GM18519 (cell line): ENCODE measurements around the gene COL20A1.

Experiments used
- ATAC-seq: cut with Tn5 transposase; IDR thresholded peaks from one replicate; pipeline ENCODE4 v1.9.1; 2021; ENCODE audit warnings: mild to moderate bottlenecking, moderate library complexity; ENCODE audit not compliant: unreplicated experiment, low FRiP score

The COL20A1 gene

DNA sequence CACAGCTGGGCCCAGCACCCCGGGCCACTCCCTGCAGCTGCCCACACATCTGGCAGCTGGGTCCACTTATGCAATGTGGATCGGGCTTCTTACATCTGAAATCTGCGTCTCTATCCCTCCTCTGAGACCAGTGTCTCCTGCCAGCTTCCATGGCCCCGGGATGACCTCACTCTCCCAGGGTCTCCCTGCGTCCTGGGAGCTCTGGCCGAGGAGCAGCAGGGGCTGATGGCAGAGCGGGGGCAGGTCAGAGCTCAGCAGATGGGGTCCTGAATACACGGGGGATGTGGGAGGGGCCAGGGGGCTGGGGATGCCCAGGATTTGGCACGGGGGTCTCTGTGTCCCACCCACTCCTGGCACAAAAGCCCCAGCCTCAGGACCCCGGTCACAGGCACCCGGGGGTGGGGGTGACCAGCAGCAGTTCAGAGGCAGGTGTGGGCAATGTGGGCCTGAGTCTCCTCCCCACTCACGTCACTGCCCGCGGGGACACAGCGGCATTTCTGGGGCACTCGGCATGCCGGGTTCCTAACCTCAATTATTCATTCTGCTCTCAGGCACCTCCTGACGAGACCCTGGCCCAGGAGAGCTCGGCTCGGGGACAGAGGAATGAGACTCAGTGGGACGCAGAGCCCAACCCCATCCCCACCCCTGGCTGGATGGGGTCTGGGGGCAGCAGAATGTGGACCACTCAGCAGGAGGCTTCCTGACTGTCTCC is 51.8 kb downstream of the COL20A1 start:
- ATAC-seq: no peak

DNA sequence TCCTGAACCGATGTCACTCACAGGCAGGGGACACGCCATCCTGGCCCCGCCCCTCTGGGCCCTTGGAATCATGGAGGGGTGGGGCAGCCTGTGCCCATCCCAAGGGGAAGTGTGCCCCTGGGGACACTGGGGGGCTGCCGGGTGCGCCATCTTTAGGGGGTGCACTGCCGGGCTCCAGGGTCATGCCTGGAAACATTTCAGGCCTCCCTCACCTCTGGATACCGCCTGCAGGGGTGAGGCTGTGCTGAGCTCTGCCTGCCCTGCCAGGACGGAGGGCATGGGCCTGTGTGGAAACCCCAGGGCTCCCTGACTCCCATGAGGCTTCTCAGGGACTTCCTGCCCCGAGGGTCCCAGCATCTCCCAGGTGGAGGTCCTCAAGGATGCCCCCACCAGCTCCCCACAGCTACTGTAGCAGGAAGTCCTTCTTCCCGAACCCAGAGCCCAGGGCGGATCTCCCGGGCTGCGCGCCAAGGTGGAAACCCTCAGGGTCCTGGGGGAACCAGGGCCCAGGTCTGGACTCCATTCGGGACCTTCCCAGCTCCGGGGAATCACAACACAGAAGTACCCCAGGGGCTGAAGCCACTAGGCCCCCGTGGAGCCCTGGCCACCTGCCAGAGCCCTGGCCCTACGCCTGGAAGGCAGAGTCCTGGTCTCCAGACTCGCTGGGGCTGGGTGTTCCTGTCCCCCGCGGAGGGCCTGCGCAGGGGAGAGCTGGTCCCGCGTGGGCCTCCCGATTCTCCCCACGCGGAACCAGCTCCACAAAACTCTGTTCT is 52.5 kb downstream of the COL20A1 start:
- no peak for ATAC-seq

DNA sequence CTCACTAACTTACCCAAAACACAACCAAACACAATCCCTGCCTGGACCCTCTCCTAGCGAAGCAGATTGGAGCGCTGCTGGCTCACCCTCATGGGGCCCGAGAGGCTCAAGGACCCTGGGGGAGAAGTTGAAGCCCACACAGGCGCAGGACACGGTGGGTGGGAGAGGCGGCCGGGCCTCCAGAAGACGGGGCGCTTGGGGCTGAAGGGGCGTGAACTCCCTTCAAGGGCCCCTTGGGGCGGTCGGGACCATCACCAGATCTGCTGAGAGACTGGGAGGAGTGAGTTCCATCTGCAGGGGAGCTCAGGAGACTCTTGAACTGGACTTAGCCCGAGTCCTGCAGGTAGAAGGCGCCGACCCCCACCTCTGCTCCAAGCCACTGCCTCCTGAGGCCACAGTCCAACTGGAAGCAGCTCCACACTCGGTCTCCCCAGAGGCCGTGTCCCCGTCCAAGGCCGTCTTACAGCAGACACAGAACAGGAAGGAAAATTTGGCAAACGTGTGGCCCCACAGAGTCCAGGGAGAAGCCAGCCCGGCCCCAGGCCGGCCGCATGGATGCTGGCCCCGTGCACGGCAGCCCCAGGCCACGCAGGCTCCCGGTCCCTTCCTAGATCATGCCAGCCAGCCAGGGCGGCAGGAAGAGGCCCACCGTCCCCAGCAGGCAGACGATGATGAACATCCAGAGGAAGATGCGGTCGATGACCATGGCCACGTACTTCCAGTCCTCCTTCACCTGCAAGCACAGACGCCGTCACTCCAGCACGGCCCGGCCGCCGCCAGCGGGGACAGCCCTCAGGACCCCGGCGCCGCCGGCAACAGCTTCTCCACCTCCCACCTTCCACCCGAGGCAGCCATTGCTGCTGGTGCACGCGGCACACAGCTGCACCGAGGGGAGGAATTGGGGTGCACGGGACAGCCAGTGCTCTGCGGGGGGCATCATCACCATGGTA is 53.4 kb downstream of the COL20A1 start:
- ATAC-seq: no peak

DNA sequence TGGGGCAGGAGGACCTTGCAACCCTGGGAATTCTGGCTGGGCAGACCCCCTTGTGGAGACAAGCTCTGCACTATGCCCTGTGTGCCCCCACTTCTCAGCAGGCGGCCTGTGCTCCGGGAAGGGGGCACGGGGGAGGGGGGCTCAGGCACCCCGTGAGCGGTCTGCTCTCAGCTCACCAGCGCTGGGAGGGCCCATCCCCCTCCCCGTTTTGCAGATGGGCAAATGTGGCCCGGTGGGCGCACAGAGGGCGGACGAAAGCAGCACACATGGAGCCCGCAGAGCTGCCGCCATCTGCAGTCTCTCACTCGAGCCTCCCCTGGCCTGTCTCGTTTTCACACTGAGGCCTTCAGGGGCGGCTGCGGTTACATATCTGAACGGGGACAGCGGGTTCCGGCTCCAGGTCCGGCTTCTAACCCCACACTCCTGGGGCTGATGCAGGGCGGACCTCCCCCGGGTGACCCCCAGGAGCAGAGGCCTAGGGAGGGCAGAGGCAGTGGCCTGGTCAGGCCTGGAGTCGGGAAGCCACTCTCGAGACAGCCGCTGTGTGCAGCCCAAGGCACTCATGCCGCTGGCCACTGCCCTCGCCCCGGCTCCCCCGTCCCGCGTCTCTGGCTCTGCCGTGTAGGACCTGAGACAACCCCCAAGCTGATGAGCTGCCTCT is 54.2 kb downstream of the COL20A1 start:
- ATAC-seq: no peak

DNA sequence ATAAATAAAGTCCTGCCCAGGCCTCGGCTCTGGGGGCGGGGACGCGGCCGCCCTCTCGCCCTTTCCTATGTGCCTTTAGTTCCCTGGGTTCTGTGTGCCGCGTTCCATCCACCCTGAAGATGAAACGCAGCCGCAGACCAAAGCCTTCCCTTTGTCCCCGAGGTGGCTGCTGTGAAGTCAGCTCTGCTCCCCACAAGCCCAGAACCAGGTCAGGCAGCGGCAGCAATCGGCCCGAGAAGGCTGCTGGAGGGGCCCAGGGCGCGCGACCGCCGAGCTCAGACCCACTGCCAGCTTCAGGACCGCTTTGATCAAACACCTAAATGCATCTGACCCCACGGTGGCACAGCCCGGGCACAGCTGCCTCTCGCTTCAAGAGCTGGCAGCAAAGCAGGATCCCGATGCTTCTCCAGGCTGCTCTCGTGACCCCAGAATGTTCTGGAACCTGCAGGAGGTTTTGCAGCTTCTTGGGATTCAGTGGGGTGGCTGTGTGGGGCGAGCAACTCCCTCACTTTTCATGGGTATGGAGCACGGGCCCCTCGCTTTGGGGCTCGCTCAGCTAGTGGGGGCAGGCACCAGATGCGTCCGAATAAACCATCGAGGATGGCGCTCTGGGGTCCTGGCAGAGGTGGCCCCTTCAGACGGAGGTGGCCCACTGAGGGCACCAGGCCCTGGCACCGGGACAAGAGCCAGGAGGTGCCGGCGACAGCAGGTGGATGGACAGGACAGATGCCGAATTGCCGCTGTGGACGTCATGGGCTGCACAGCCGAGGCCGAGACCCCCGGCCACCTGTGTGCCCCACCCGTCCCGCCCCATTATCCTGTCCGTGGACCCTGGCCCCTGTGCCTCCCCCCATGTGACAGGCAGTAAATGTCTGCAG is 55.2 kb downstream of the COL20A1 start:
- ATAC-seq: no peak

DNA sequence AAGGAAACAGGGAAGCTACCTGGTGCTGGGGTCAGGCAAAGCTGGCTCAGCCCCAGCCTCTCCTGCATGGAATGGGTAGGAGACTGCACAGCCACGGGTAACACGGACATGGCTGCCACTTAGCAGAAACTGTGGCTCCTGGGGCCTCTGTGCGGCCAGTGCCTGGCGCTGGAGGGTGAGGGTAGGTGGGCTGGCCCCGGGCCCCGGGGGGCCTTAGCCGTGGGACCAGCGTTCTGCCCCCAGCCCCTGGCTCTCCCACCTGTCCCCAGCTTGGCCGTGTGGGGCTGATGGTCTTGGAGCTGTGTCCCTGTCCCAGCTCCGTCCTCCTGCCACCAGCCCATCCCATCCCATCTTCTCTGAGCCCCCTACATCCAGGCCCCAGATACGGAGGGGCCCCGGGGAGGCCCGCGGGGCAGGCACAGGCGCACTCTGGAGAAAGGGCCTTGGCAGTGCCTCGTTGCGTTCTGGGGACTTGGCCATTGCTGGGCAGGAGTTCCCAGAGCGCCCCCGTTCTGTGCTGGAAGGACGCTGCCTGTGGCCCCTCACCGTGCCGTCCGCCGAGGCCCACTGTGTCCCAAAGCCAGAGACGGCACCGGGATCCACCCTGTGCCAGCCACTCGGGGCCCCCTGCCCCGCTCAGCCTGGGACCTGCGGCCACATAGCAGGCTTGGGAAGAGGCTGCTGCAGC is 56.0 kb downstream of the COL20A1 start:
- no peak for ATAC-seq

DNA sequence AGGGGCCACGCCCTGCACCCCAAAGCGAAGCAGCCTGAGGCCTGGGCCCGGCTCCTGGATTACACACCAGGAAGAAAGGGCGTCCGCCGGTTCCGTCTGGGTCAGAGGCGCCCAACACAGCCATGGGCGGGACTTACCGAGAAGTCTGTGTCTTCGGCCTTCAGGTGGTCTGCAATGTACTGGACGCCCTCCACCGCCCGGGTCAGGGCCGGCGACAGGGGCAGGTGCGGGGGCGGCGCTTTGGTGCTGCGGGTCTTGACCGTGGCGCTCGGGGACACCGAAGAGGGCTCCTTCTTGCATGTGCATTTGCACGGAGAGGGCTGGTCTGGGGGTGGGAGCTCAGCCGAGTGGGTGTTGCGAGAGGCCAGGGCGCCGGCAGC is 56.5 kb downstream of the COL20A1 start:
- no peak for ATAC-seq

DNA sequence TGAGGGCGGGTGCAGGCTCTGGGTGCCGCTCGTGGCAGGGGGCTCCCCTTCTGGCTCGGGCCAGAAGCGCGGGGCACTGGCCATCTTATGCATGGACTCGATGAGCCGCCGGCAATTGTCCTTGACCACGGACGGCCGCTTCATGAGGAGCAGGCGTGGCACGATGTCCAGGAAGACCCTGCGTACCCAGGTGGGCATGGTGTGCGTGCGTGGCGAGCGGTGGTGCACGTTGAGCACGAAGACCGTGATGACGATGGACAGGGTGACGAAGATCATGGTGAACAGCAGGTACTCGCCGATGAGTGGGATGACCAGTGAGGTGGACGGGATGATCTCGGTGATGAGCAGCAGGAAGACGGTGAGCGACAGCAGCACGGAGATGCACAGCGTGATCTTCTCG is 57.2 kb downstream of the COL20A1 start:
- no peak for ATAC-seq

DNA sequence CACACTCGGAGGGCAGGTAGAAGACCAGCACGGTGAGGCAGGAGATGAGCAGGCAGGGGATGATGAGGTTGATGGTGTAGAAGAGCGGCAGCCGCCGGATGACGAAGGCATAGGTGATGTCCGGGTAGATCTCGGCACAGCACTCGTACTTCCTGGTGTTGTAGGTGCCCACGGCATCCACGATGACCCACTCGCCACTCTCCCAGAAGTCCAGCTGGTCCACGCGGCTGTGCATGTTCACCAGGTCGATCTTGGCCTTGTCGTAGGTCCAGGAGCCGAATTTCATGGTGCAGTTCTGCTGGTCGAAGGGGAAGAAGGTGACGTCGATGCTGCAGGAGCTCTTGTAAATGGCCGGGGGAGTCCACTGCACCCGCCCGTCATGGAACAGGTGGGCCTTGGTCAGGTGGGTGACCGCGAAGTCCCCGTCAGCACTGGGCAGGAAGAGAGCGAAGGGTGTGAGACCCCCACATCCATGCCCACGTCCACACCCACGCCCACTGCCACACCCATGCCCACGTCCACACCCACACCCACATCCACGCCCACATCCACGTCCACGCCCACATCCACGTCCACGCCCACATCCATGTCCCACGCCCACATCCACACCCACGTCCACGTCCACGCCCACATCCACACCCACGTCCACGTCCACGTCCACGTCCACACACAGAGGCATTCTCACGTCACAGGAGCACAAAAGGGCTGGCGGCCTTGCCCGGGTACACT is 57.8 kb downstream of the COL20A1 start:
- no peak for ATAC-seq

DNA sequence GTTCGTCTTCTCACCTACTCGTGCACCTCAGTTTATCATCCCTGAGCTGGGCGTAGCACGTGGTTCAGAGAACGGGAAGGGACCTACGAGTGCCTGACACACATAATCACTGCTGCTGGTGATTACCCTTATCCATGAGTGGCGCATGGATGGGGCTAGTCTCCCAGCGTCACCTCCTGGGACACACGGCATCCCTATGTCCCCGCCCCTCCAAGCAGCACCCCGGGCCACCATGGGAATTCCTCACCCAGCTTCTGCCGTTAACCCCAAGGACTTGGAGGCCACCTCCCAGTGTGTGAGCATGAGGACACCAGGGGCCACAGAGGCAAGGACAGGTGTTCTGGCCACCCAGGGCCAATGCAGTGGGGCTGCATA is 58.3 kb downstream of the COL20A1 start:
- ATAC-seq: no peak

DNA sequence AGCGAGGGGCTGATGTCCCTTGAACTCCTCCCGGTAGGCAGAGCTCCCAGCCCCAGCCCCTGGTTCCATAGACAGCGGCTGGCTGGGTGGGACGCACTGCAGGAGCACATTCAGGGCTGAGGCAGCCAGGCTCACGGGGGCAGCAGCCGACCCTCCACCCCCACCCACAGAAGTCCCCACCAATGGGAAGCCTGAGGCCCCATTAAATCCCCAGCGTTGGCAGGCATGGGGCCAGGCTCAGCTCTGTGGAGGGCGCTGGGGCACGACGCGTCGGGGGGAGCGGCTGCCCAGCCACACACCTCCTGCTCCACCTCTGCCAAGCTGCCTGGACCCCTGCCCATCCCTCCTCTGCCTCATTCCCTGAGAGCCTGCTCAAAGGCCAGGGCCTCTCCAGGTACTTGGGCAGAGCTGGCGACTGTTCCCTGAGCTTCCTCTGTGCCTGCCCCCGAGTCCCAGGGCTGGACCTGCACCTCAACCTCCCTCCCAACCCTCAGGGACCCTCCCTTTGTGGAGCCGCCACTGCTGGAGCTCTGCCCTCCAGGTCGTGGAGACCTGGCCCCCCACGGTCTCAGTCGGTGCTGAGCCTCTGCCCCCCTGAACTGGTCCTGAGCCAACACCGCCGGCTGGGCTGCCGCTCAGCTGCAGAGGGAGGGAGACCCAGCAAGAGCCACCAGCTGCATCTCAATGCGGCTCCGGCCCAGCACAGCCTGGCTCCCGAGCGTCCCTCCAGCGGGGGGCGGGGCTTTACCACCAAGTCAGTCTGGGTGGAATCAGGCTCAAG is 59.0 kb downstream of the COL20A1 start:
- no peak for ATAC-seq

DNA sequence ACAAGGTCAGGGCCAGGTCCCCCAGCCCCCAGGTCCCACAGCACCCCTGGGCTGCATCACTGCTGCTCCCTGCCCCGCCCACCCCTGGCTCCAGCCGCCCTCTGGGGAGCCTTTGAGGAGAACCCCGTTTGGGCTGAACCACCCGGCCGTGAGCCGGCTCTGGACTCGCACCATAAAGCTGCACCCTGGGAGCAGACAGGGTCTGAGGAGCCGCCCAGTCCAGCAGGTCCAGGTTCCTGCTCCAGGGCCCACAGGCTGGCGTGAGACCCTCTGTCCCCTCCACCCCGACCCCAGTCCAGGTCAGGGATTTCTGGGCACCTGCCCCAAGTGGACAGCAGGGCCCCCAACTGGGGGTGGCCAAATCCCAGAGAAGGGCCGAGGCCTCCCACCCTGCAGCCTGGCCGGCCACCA is 59.8 kb downstream of the COL20A1 start:
- ATAC-seq: no peak

DNA sequence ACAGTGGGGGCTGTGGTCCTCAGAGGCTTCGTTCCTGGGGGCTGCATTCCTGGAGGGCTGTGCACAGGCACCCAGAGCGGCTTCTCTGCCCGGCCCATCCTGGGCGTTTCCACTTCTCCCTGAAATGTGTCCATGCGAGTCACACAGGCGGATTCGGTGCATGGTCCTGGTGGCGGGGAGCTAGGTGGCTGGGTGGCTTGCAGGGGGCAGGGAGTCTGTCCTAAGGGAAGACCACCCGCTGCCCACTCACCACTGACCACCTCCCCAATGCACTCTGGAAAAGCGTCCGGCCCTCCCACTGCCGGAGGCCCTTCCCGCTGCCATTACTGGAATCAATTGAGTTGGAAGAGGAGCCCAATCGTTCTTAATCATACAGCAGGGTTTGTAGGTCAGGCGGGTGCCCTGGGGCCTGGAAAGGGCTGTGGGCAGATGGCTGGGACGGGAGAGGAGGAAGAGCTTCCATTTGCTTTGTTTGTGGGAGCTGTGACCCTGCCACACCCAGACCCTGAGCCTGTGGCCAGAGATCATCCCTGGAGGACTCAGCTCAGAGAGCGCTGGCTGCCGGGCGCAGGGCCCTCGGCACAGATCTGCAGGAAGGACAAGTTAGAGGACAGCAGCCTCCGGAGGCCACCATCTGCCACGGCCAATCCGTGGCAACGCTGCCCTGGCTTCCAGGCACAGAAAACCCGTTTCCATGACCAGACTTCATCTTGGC is 61.8 kb downstream of the COL20A1 start:
- ATAC-seq: no peak

DNA sequence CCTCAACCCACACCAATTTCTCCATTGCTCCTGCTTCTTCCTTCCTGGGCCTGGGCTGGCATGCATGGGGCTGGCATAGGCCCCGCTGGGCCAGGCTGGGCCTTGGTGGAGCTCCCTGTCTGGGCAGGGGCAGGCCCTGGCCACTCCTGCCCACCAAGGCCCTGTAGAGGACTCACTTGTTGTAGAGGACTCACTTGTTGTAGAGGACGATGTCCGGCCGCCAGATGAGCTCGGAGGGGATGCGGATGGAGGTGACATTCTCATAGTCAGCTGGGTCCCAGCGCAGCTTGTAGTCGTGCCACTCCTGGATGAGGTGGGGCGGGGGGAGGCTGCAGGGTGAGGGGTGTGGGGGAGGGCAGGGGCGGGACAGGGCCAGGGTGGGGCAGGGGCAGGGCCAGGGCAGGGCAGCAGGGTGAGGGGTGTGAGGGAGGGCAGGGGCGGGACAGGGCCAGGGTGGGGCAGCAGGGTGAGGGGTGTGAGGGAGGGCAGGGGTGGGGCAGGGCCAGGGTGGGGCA is 62.9 kb downstream of the COL20A1 start:
- ATAC-seq: no peak

DNA sequence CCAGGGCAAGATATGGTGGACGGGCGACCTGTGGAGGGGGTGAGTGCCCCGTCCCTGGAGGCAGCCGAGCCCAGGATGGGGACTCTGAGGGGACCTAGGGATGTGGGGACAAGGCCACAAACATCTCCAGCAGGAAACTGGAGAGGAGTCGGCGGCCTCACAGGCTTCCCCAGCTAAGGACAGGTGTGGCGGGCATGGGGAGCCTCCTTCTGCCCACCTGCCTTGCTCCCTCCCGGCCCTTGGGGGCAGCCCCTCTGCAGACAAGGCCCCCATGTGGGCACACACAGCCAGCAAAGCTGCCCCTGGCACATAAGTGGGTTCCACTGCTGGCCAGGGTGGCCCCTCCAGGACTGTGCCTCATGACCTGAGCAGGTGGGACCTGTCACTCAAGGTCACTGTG is 63.5 kb downstream of the COL20A1 start:
- ATAC-seq: no peak

DNA sequence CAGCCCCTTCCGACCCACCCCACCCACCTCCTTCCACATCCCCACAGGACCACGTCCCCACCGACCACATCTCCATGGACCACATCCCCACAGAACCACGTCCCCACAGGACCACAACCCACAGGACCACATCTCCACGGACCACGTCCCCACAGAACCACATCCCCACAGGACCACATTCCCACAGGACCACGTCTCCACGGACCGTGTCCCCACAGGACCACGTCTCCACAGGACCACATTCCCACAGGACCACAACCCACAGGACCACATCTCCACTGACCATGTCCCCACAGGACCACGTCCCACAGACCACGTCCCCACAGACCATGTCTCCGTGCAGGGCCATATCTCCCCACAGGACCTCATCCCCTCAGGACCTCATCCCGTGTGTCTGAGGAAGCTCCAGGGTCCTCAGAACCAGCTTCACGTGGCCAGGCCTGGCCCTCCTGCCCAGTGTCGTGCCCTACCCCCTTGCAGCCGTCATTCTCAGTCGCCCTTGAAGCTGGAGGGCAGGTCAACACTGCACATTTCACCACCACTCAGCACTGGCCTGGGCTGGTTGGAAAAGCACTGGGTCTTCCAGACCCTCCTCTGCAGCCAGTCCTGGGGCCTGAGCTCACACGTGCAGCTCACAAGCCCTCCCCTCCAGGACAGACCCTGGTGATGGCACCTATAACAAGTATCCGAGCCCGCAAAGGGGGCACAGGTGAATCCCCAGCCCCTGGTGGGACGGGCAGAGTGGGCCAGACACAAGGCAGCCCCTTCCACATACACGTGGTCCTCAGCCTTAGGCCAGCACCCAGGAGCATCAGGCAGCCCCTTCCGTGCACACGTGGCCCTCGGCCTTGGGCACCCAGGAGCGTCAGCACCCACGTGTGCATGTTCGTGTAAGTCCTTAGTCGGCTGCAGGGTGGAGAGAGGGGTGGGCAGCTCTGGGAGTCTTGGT is 64.2 kb downstream of the COL20A1 start:
- ATAC-seq: no peak
